A549 (cell line): ENCODE data around the gene KIAA1614. TPM values are rescaled to one million over a fixed set of nuclear protein-coding genes. Genes with fewer than 3 reads are reported as not detected.

ENCODE experiments used
- ATAC-seq, 2 experiments: fragments of 200-7000 bp in 1 of 2; fragments of >200 bp in 1 of 2; cut with Nextera tagmentation in 1 of 2; cut with Tn5 transposase in 1 of 2; 3 replicates each; pipeline versions ENCODE4 v1.8.0 to v1.9.1; 2018 to 2020; ENCODE audit warnings: mild to moderate bottlenecking in 1 of 2, moderate library complexity in 1 of 2
- CTCF ChIA-PET: fragments of 300-600 bp; sonication (Branson Sonifier 250); formaldehyde crosslinking; extraction: SDS; loops from one replicate; lab custom pipeline; 2021; ENCODE audit warnings: antibody characterized with exemption, inconsistent platforms; lab: Yijun Ruan, JAX
- POLR2A ChIA-PET: fragments of 350-600 bp; formaldehyde crosslinking; extraction: SDS; loops from one replicate; lab custom pipeline; 2021; ENCODE audit warnings: antibody characterized with exemption, inconsistent platforms; lab: Yijun Ruan, JAX
- DNase-seq, 2 experiments: peaks; one replicate each; pipeline versions ENCODE4 v3.0.0 to v3.0.0-alpha.2; 2011 to 2016; ENCODE audit warnings: low read depth in 1 of 2, low spot score in 1 of 2
- FAIRE-seq: peaks from 2 replicates; lab custom pipeline; 2011; peaks lifted over from hg19 to GRCh38; lab: Jason Lieb, UNC
- H3K27ac ChIP-seq, 2 experiments: fragments of >200 bp; sonication (Bioruptor Twin); formaldehyde crosslinking; 3 replicates each; pipeline ENCODE4 v1.5.1; 2016 to 2017
- H3K4me1 ChIP-seq: fragments of >200 bp; sonication (Bioruptor Twin); formaldehyde crosslinking; 3 replicates; pipeline ENCODE4 v1.6.1; 2016
- H3K4me2 ChIP-seq: fragments of >200 bp; sonication (Bioruptor Twin); formaldehyde crosslinking; 3 replicates; pipeline ENCODE4 v1.6.1; 2016
- H3K4me3 ChIP-seq: fragments of >200 bp; sonication (Bioruptor Twin); formaldehyde crosslinking; 3 replicates; pipeline ENCODE4 v1.5.1; 2016
- H3K9me3 ChIP-seq: fragments of >200 bp; sonication (Bioruptor Twin); formaldehyde crosslinking; 3 replicates; pipeline ENCODE4 v1.6.1; 2016
- CBX2 ChIP-seq: fragments of 200-600 bp; sonication (generic); IDR thresholded peaks from 2 replicates; pipeline ENCODE4 v1.6.1; 2016; ENCODE audit warnings: low read depth, mild to moderate bottlenecking, borderline replicate concordance
- CBX8 ChIP-seq: fragments of 200-600 bp; sonication (generic); IDR thresholded peaks from 2 replicates; pipeline ENCODE4 v1.6.1; 2016
- CHD4 ChIP-seq: fragments of 200-600 bp; sonication (generic); IDR thresholded peaks from 2 replicates; pipeline ENCODE4 v1.6.1; 2016; ENCODE audit warnings: antibody characterized with exemption, mild to moderate bottlenecking, borderline replicate concordance
- EHF ChIP-seq: fragments of 250-450 bp; sonication (Bioruptor Pico); IDR thresholded peaks from 2 replicates; pipeline ENCODE4 v1.5.0; 2020; ENCODE audit warnings: mild to moderate bottlenecking
- EHMT2 ChIP-seq: fragments of 200-600 bp; sonication (generic); IDR thresholded peaks from 2 replicates; pipeline ENCODE4 v1.6.1; 2016; ENCODE audit warnings: antibody characterized with exemption, low read depth, mild to moderate bottlenecking, moderate library complexity
- EP300 ChIP-seq, 2 experiments: fragments of >200 bp; sonication (Bioruptor Twin); formaldehyde crosslinking; IDR thresholded peaks; 2 replicates in 1 of 2; 3 replicates in 1 of 2; pipeline ENCODE4 v1.6.1; 2016 to 2017
- FOXS1 ChIP-seq: fragments of 250-450 bp; sonication (Bioruptor Pico); IDR thresholded peaks from 2 replicates; pipeline ENCODE4 v1.5.0; 2020; ENCODE audit warnings: mild to moderate bottlenecking, moderate library complexity
- GATA3 ChIP-seq: IDR thresholded peaks from 2 replicates; pipeline ENCODE4 v1.6.1; 2012; ENCODE audit warnings: borderline replicate concordance
- HDAC2 ChIP-seq: fragments of 200-600 bp; sonication (generic); IDR thresholded peaks from 2 replicates; pipeline ENCODE4 v1.6.1; 2016
- HOXA7 ChIP-seq: fragments of 250-450 bp; sonication (Bioruptor Pico); IDR thresholded peaks from 2 replicates; pipeline ENCODE4 v1.5.0; 2020; ENCODE audit warnings: mild to moderate bottlenecking, moderate library complexity
- HOXB13 ChIP-seq: fragments of 250-450 bp; sonication (Bioruptor Pico); IDR thresholded peaks from 2 replicates; pipeline ENCODE4 v1.5.0; 2020; ENCODE audit warnings: low read depth, mild to moderate bottlenecking, moderate library complexity
- JUN ChIP-seq, 2 experiments: fragments of >200 bp; sonication (Bioruptor Twin); formaldehyde crosslinking; IDR thresholded peaks; 2 replicates in 1 of 2; 3 replicates in 1 of 2; pipeline ENCODE4 v1.6.1; 2016 to 2017
- JUNB ChIP-seq: fragments of >200 bp; sonication (Bioruptor Twin); formaldehyde crosslinking; IDR thresholded peaks from 2 replicates; pipeline ENCODE4 v1.6.1; 2016
- KDM1A ChIP-seq: fragments of 200-600 bp; sonication (generic); IDR thresholded peaks from 2 replicates; pipeline ENCODE4 v1.6.1; 2016; ENCODE audit warnings: low read depth, mild to moderate bottlenecking
- KDM5A ChIP-seq: fragments of 200-600 bp; sonication (generic); IDR thresholded peaks from 2 replicates; pipeline ENCODE4 v1.6.1; 2016; ENCODE audit warnings: antibody characterized with exemption, mild to moderate bottlenecking
- NPAS2 ChIP-seq: fragments of 250-450 bp; sonication (Bioruptor Pico); IDR thresholded peaks from 2 replicates; pipeline ENCODE4 v1.8.0; 2022; ENCODE audit warnings: mild to moderate bottlenecking, moderate library complexity, borderline replicate concordance
- POLR2AphosphoS2 ChIP-seq: conservative IDR thresholded peaks from 2 replicates; pipeline ENCODE4 v1.6.1; 2012; ENCODE audit warnings: low read length, improper control_type of control experiment, inconsistent platforms
- RARB ChIP-seq: fragments of 250-450 bp; sonication (Bioruptor Pico); IDR thresholded peaks from 2 replicates; pipeline ENCODE4 v1.8.0; 2021; ENCODE audit warnings: mild to moderate bottlenecking, moderate library complexity
- RFX5 ChIP-seq: fragments of 450-650 bp; IDR thresholded peaks from 2 replicates; pipeline ENCODE4 v1.7.1; 2014; ENCODE audit warnings: antibody characterized with exemption, mild to moderate bottlenecking, moderate library complexity
- SMC3 ChIP-seq: fragments of >200 bp; sonication (Bioruptor Twin); formaldehyde crosslinking; IDR thresholded peaks from 3 replicates; pipeline ENCODE4 v1.6.1; 2018; ENCODE audit warnings: inconsistent platforms
- SREBF2 ChIP-seq: fragments of 450-650 bp; IDR thresholded peaks from 2 replicates; pipeline ENCODE4 v1.6.1; 2014; ENCODE audit warnings: mild to moderate bottlenecking, moderate library complexity
- TP53 ChIP-seq: fragments of 250-450 bp; sonication (Bioruptor Pico); IDR thresholded peaks from 2 replicates; pipeline ENCODE4 v1.5.0; 2021; ENCODE audit warnings: mild to moderate bottlenecking, moderate library complexity
- WGBS: methylation state at CpG from one replicate; pipeline ENCODE4 v1.1.6; 2017; ENCODE audit errors: missing lambda C conversion rate; 5-methylcytosine and 5-hydroxymethylcytosine counted together
- polyA plus RNA-seq, 4 experiments: library from polyadenylated mRNA; depleted of rRNA in 3 of 4; stranded (reverse); fragments of >200 nt; fragmentation: RNase III in 1 of 4; extraction: RNeasy Plus Mini Kit Qiagen cat#74134 plus additional on column Dnase treatment in 1 of 4; gene quantifications; 2 replicates in 3 of 4; 3 replicates in 1 of 4; pipeline ENCODE4 v1.2.3, GENCODE V29; 2011 to 2017
- TF ChIP-seq, protein P1 (sequence below): fragments of 150-350 bp; IDR thresholded peaks from 2 replicates; pipeline ENCODE4 v1.6.1; 2014; ENCODE audit warnings: low read depth, mild to moderate bottlenecking, low read length
- TF ChIP-seq, protein P2 (sequence below): IDR thresholded peaks from 2 replicates; pipeline ENCODE4 v1.6.1; 2012
- TF ChIP-seq, protein P3 (sequence below): IDR thresholded peaks from 2 replicates; pipeline ENCODE4 v1.6.1; 2012
- TF ChIP-seq, protein P4 (sequence below): fragments of 250-450 bp; sonication (Bioruptor Pico); IDR thresholded peaks from 2 replicates; pipeline ENCODE4 v1.5.0; 2020; ENCODE audit warnings: low read depth, mild to moderate bottlenecking, moderate library complexity
- TF ChIP-seq, protein P5 (sequence below): fragments of 250-450 bp; sonication (Bioruptor Pico); IDR thresholded peaks from 2 replicates; pipeline ENCODE4 v1.5.0; 2021; ENCODE audit warnings: mild to moderate bottlenecking, moderate library complexity, borderline replicate concordance
- TF ChIP-seq, protein P6 (sequence below): fragments of 450-650 bp; IDR thresholded peaks from 2 replicates; pipeline ENCODE4 v1.6.1; 2014; ENCODE audit warnings: antibody characterized with exemption

Gene KIAA1614
- polyA plus RNA-seq, 2 of the 4 experiments (the other 2 are of a cell fraction): 0.25 to 0.84 TPM

DNA sequence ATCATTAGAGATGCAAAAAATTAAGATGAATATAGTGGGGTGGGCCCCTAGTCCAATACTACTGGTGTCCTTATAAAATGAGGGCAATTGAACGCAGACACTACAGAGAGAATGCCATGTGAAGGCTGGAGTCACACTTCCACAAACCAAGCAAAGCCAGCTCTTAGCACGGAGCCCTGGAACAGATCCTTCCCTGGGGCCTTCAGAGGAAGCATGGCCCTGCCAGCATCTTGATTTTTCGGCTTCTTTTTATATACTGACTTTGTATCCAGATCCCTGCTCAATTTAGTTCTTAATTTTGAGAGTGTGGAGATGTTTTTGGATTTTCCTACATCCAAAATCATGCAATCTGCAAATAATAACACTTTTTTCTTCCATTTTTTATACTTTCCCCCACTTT, 10.2 kb upstream of the KIAA1614 start (continued):
- no peak for TF ChIP-seq HDAC2
- no peak for TF ChIP-seq SMC3

DNA sequence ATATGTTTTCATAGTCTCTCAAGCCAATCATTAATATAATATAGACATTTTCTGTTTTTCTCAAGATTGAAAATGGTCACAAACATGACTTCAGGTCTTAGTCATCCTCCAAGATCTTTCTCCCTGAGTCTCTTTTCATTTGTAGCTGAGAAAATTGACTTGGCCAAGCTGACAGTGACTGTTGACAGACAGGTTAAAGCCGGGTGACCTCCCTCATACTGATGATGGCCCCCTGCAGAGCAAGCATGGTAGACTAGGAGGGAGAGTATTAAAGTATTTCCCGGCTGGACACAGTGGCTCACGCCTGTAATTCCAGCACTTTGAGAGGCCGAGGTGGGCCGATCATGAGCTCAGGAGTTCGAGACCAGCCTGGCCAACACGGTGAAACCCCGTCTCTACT, 6.8 kb upstream of the KIAA1614 start:
- FAIRE-seq (no peak), ATAC-seq (no peak)
- CTCF ChIA-PET: interaction anchor here (0.5 to 1.5 kb wide), 3 partner anchors 24 to 260 kb away, joined by 3 read pairs; no protein-coding TSS in a partner anchor
- TF ChIP-seq, protein P1, sequence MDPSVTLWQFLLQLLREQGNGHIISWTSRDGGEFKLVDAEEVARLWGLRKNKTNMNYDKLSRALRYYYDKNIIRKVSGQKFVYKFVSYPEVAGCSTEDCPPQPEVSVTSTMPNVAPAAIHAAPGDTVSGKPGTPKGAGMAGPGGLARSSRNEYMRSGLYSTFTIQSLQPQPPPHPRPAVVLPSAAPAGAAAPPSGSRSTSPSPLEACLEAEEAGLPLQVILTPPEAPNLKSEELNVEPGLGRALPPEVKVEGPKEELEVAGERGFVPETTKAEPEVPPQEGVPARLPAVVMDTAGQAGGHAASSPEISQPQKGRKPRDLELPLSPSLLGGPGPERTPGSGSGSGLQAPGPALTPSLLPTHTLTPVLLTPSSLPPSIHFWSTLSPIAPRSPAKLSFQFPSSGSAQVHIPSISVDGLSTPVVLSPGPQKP: no peak
- TF ChIP-seq GATA3: no peak
- TF ChIP-seq FOXS1 (CRISPR knock-in tag): no peak
- TF ChIP-seq KDM1A: no peak
- TF ChIP-seq RARB (CRISPR knock-in tag): no peak
- TF ChIP-seq, protein P2, sequence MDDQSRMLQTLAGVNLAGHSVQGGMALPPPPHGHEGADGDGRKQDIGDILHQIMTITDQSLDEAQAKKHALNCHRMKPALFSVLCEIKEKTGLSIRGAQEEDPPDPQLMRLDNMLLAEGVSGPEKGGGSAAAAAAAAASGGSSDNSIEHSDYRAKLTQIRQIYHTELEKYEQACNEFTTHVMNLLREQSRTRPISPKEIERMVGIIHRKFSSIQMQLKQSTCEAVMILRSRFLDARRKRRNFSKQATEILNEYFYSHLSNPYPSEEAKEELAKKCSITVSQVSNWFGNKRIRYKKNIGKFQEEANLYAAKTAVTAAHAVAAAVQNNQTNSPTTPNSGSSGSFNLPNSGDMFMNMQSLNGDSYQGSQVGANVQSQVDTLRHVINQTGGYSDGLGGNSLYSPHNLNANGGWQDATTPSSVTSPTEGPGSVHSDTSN: no peak
- TF ChIP-seq JUNB: no peak
- no peak for TF ChIP-seq NPAS2
- no peak for TF ChIP-seq EHMT2
- TF ChIP-seq EP300 (IDR thresholded peaks at IDR 0.05): no peak
- TF ChIP-seq RFX5: no peak
- TF ChIP-seq HOXB13 (CRISPR knock-in tag): no peak
- no peak for TF ChIP-seq POLR2AphosphoS2
- TF ChIP-seq, protein P3, sequence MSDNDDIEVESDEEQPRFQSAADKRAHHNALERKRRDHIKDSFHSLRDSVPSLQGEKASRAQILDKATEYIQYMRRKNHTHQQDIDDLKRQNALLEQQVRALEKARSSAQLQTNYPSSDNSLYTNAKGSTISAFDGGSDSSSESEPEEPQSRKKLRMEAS: no peak
- TF ChIP-seq CHD4: no peak
- TF ChIP-seq, all 56 proteins: peak for 0
- Histone ChIP-seq H3K4me3 (no peak overlapping the region), H3K9me3 (no peaks in the 10 kb centered on the region), H3K4me2 (no peak overlapping the region), H3K27ac (no peak overlapping the region), H3K4me1 (peaks cover 10% of the 10 kb centered on the region; the same call in 2 of the 3 replicates)
- WGBS: 77% methylated on average over 8 of the region's 8 CpGs
- POLR2A ChIA-PET: no interaction called here
- DNase-seq: no peak

DNA sequence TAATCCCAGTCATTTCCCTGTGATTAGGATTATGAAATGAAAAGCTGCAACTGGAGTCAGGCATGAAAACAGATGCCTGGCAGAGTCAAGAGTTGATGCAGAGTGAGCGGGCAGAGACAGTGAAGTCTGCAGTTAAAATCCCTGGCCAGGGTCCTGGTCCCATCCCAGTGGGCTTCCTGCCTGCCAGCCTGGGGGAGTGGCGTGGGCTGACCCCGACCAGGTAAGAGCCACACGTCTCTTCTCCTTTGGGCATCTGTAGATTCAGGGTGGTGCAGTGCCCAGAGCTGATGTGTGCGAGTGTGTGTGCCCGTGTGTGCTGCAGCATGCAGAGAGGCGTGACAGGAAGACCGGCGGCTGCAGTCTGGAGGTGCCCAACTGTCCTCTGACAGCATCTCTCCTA, 6.2 kb upstream of the KIAA1614 start:
- no peak for TF ChIP-seq CBX2
- TF ChIP-seq SREBF2: no peak
- TF ChIP-seq CBX8: no peak
- TF ChIP-seq NPAS2: no peak
- TF ChIP-seq, protein P4, sequence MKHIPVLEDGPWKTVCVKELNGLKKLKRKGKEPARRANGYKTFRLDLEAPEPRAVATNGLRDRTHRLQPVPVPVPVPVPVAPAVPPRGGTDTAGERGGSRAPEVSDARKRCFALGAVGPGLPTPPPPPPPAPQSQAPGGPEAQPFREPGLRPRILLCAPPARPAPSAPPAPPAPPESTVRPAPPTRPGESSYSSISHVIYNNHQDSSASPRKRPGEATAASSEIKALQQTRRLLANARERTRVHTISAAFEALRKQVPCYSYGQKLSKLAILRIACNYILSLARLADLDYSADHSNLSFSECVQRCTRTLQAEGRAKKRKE (CRISPR knock-in tag): no peak
- no peak for TF ChIP-seq TP53
- TF ChIP-seq, protein P5, sequence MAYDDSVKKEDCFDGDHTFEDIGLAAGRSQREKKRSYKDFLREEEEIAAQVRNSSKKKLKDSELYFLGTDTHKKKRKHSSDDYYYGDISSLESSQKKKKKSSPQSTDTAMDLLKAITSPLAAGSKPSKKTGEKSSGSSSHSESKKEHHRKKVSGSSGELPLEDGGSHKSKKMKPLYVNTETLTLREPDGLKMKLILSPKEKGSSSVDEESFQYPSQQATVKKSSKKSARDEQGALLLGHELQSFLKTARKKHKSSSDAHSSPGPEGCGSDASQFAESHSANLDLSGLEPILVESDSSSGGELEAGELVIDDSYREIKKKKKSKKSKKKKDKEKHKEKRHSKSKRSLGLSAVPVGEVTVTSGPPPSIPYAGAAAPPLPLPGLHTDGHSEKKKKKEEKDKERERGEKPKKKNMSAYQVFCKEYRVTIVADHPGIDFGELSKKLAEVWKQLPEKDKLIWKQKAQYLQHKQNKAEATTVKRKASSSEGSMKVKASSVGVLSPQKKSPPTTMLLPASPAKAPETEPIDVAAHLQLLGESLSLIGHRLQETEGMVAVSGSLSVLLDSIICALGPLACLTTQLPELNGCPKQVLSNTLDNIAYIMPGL (CRISPR knock-in tag): no peak
- no peak for TF ChIP-seq KDM5A
- TF ChIP-seq EHF (CRISPR knock-in tag): no peak
- no peak for TF ChIP-seq FOXS1 (CRISPR knock-in tag)
- TF ChIP-seq JUN (IDR thresholded peaks at IDR 0.05): no peak
- TF ChIP-seq HOXA7 (CRISPR knock-in tag): no peak
- TF ChIP-seq, protein P6, sequence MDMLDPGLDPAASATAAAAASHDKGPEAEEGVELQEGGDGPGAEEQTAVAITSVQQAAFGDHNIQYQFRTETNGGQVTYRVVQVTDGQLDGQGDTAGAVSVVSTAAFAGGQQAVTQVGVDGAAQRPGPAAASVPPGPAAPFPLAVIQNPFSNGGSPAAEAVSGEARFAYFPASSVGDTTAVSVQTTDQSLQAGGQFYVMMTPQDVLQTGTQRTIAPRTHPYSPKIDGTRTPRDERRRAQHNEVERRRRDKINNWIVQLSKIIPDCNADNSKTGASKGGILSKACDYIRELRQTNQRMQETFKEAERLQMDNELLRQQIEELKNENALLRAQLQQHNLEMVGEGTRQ: no peak
- TF ChIP-seq RARB (CRISPR knock-in tag): no peak
- ChIA-PET CTCF (interaction anchor here (0.5 to 2.8 kb wide), 5 partner anchors 25 to 283 kb away, joined by 3 to 7 read pairs (median 3); no protein-coding TSS in a partner anchor), POLR2A (no interaction called here)
- 85% methylated on average over 9 of the region's 9 CpGs for WGBS
- H3K4me3 ChIP-seq: no peak overlapping the region
- H3K4me2 ChIP-seq: no peak overlapping the region
- ATAC-seq (no peak), DNase-seq (no peak), FAIRE-seq (no peak)
- no peak overlapping the region for H3K27ac ChIP-seq
- H3K9me3 ChIP-seq: no peaks in the 10 kb centered on the region
- H3K4me1 ChIP-seq: peaks cover 10% of the 10 kb centered on the region; the same call in 2 of the 3 replicates
